Measurements from ENCODE around the gene COX4I1.
"Not testable (repeated sequence)": the region's sequence is repeated elsewhere in the genome, so short reads cannot be mapped to it uniquely, and the experiment has no call there.

COX4I1 gene

DNA sequence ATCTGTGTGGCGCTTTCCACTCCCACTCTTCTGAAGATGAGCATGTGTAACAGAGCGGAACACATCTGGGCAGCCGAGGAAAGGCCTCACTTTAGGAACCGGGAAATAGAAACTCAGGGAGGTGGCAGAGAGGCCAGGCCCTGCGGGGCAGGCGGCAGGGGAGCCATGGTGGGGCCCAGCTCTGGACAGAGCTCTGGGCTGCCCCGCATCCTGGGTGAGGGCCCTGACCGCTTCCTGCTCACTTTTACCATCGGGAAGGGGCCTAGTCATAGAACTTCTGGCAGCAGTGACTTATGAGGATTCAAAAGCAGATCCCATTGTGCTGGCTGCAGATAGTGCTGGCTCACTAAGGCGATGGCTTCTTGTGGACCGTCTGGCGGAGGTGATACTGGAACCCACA, 22.6 kb downstream of the COX4I1 start:
- DNase-seq (ENCODE audit: low read depth in 2 of 3, low spot score in 2 of 3) = no peak

DNA sequence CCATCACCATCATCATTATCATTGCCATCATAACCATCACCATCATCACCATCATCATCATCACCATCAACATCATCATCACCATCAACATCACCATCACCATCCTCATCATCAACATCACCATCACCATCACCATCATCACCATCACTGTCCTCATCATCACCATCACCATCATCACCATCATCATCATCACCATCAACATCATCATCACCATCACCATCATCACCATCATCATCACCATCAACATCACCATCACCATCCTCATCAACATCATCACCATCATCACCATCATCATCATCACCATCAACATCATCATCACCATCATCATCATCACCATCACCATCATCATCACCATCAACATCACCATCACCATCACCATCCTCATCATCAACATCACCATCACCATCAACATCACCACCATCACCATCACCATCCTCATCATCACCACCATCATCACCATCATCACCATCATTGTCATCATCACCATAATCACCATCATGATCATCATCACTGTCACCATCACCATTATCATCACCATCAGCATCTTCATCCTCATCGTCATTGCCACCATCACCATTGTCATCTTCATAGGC, 23.9 kb downstream of the COX4I1 start:
- no peak for DNase-seq (ENCODE audit: low read depth in 2 of 3, low spot score in 2 of 3)

DNA sequence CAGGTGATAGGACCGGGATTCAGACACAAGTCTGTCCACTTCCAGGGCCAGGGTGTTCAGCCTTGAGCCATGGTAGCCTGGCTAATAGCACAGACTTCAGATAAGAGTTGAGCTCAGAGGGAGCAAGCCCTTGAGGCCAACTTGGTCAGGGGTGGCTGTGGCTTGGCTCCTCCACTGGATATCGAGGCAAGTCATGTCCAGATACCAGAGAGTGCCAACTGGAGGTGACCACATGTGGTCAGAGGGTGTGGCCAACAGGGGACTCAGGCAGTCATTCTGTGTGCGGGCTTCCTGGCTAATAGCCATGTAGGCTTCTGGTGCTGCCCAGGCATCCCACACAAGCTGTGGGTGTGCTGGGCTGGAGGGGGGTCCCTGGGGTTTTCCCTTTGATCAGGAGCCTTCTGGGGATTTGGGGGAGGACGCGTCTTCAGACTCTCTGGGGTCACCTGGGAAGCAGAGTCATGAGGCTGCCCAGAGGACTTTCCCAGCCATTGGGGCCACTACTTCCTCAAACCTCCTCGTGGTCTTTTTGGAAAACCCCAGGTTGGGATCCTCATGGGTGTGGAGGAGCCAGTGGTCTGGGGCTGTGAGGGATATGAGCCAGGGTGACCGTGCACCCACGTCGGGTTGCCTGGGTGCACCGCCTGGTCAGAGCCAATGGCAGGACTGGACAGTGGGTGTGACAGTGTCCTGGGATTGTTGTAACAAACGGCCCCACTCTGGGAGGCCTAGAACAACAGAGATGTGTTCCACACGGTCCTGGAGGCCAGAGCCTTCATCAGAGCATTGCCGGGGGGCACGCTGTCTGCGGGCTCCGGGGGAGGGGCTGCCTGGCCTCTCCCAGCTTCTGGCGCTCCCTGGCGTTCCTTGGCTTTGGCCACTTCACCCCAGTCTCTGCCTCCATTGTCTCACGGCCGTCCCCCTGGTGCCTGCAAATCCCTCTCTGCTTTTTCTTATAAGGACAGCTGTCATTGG, 25.0 kb downstream of the COX4I1 start:
- no peak for DNase-seq (ENCODE audit: low read depth in 2 of 3, low spot score in 2 of 3)

DNA sequence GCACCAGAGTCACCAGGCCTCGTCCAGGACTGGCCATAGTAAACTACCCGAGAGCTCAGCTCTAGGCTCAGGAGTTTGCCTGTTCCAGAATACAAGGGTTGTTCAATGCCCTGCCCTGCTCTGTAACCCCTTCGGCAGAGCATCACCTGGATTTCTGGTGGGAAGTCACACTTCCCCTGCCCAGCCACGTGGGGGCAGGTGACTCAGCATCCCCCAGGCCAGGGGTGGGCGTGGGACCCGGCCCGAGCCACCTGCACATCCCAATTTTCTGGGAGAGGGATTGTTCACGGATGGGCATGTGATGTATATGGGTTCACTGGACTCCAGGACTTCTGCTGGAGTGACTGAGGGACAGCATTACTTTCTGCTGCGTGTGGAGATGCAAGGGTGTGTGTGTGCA, 25.8 kb downstream of the COX4I1 start:
- no peak for DNase-seq (ENCODE audit: low read depth in 2 of 3, low spot score in 2 of 3)

DNA sequence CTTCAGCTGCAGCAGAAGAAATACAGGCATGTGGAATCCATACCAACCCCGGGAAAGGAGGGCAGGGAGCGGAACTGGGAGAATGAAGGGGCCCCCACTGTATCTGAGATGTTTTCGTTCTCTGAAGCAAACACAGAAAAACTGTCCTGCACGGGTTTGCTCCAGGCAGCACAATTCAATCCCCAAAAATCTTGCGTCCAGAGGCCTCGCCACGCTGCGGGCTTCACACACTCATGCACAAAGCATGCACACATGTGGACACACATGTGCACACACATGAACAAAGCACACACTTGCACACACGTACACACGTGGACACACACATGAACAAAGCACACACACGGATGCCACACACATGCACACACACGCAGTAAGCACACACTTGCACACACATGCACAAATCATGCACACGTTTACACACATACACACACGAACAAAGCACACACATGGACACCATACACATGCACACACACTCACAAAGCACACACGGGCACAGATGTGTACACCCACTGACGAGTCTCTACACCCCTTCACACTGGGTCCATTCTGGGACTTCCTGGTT, 27.3 kb downstream of the COX4I1 start:
- DNase-seq (ENCODE audit: low read depth in 2 of 3, low spot score in 2 of 3) = no peak

DNA sequence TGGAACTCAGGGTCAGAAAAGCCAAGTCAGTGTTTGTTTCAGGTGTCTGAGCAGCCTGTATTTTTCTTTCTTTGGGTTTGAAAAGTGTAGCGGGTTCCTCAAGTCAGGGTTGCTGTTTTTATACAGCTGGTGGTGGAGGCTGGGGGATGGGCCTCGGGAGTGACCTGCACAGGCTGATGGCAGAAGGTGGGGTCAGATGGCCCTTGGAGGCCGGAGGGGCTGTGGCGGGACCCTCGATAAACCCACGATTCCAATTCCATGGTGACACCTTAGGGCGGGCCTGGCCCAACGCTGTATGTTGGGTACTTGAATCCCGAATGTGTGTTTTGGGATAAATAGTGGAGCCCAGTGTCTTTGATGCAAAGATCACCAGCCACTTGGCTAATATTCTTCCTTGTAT, 28.7 kb downstream of the COX4I1 start:
- no peak for DNase-seq (ENCODE audit: low read depth in 2 of 3, low spot score in 2 of 3)

DNA sequence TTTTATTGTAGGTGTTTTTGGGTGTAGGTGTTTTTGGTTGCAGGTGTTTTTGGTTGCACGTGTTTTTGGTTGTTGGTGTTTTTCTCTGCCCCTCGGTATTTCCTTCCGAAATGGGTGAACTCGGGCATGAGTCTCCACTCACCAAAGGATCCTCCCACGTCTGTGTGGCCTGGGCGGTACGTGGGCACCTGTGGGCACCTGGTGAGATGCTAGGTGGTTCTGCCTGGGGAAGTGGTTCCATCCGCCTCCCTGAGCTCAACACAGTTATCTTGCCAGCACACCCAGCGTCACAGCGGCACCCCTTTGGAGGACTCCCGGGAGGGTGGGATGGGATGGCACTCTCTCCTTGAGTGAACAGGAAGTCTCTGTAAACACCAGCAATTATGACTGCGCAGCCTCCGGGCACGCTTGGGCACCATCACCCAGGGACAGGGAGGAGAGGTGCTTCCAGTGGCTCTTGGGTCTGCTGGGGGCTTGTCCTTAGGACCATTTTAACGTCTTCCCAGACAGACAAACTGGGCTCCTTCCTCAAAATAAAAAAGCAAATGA, 29.8 kb downstream of the COX4I1 start:
- DNase-seq (ENCODE audit: low read depth in 2 of 3, low spot score in 2 of 3) = no peak

DNA sequence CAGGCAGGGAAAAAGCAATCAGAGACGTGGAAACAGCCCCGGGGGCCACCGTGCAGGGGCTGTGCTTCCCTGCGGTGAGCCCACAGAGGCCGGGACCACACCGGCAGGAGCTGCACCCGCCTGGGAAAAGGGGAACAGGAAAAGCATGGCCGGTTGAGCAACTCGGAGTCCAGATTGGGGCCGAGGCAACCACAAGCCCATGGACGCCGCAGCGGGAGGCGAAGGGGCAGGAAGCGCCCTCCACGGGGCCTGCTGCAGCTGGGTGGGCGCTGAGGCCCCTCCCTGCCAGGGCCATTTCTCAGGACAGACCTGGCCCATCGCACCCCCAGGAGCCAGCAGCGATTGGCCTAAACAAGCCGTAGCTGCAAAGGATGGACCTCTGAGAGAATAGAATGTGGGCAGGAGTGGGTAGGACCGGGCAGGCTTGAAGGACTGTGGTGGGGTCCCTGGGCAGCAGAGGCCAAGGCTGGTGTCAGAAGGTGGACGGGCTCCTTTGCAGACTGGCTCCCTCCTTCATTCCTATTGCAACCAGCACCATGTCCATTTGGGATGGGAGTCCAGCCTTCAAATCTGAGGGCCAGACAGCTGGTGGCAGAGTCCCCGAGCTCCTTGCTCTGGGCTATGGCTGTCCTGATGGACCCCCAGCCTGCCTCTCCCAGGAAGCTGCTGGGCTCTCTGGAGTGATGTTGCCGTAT, 30.4 kb downstream of the COX4I1 start:
- no peak for DNase-seq (ENCODE audit: low read depth in 2 of 3, low spot score in 2 of 3)

DNA sequence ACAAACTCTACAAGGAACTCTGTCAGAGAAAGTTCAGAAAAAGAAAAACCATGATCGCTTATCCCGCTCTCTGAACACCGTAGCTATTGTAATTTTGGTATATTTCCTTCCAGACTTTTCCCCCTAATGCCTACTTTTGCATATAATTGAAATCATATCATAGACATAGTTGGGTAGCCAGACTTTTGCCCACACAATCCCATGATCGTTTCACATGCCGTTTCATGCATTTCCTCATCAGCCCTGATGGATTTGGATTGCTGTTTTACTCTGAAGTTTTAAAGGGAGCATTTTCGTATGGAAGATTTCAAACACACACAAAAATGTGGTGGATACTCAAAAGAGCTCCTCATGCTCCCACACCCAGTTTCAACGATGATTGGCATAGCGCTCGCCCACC, 31.3 kb downstream of the COX4I1 start:
- no peak for DNase-seq (ENCODE audit: low read depth in 2 of 3, low spot score in 2 of 3)

DNA sequence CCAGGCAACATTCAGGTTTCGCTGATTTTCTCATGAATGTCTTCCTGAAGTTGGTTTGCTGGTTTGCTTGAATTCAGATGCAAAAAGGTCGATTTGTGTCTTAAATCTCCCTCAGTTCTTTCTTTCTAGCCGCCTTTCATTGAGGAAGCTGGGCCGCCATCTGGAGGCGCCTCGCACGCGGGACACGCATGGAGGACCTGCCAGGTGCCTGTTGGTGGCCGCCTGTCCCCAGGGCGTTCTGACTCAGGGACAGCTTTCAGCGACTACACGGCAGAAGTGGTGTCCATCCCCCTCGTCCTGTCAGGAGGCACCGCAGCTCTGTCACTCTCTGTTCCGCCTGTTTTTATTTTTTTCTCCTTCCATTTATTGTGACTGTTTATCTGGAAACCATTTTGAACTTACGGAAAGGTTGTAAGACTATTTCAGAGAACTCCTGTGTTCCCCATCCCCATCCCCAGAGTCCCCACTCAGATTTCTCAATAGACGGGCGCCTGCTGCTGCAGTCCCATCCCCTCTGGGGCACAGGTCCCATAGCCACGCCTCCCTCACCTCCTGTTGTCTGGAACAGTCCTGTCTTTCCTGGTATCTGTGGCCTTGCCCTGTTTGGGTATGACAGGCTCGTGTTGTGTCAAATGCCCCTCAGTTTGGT, 33.2 kb downstream of the COX4I1 start:
- DNase-seq (ENCODE audit: low read depth in 2 of 3, low spot score in 2 of 3) = no peak

DNA sequence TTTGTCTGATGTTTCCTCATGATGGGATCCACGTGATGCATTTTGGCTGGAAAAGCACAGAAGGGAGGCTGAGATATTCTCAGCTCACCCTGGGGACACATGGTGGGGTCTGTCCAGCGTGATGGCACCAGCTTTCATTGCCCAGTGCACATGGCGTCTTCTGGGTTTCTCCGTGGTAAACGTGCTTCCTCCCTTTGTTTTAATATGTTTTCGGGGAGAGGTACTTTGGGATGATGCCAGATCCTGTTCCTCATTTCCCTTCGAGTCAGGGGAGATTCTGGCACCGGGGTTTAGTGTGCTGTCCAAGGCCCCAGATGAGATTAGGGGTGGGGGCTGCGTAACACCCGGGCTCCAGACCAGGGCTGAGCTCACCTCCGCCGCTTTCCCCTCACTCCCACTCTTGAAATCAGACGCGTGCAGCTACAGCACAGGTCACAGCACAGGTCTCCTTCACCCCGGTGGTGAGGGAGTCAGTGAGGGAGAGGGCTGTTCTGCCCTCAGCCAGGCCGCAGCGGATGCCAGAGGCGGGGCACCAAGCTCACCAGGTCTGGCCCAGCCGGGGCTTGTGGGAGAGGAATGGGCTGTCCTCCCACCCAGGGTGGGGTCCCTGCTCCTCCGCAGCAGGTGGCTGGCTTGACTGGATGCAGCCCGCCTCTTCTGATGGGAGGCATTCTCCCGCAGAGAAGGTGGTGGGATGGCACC, 33.9 kb downstream of the COX4I1 start:
- no peak for DNase-seq (ENCODE audit: low read depth in 2 of 3, low spot score in 2 of 3)

DNA sequence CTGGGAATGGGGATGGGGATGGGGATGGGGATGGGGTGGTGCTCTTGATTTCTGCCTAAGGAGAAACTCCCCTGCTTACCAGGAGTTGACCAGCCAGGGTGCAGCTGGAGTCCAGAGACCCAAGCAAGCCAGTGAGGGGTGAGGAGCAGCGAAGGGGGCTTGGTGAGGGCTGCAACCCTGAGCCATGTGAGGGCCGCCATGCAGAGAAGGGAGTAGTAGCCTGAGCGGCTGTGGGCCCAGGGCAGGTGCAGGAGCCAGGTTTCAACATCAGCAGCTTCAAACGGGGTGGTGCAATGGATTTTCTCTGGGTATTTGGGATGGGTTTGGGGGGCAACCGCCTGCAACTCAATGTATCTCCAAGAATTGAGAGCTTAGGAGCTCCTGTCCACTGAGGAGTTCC, 35.2 kb downstream of the COX4I1 start:
- no peak for DNase-seq (ENCODE audit: low read depth in 2 of 3, low spot score in 2 of 3)

DNA sequence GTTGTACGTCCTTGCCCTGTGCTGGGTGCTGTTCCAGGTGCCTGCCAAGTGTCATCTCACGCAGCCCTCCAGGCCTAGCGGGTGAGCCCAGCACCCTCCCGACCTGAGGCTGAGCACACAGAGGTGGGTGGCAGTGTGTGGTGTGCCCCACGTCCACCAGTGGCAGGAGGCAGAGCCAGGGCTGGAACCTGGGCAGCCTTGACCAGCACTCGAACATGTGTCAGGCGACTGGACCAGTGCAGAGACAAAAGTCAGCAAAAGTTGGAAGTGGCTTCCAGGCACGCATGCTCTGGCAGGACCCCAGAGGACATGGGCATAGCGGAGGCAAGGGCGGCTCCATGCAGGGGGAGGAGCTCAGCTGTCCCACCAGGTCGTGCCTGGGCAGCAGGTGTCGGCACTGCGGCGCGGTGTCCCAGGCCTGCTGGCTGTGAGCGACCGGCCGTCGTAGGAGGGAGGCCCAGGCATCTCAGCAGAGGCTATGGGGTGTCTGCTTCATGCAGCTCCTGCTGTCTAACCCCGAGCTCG, 35.8 kb downstream of the COX4I1 start:
- DNase-seq (ENCODE audit: low read depth in 2 of 3, low spot score in 2 of 3) = no peak

DNA sequence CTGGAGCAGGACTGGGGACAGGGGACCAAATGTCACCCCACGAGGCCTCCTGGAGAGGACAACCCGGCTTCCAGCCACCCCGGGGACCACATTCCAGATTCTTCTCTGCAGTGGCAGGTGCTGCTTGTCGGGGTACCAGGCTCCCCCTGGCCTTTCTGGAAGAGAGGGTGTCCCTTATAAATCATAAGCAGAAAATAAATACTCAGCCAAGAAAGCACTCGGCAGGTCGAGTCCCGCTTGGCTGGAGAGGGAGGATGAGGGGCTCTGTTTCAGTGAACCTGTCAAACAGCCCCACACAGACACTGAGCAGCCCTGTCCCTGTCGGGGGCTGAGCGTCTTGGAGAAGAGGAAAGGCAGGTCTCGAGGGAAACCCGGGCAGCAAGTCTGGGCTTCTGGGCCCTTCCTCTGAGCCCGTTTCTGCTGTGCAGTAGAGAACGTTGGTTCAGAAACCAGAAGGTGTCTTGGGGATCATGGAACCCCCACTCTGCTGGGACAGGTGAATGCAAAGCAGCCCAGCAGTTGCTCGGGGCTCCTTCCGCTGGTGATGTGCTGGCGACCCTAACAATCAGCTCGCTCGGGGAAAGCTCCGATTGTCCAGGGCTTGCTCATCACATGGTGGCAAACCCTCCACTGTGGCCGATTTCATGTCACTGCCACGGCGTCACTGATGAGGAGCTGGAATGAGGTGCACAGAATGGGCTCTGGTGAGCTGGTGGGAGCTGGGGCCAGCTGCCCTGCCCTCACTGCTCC, 36.6 kb downstream of the COX4I1 start:
- no peak for DNase-seq (ENCODE audit: low read depth in 2 of 3, low spot score in 2 of 3)

DNA sequence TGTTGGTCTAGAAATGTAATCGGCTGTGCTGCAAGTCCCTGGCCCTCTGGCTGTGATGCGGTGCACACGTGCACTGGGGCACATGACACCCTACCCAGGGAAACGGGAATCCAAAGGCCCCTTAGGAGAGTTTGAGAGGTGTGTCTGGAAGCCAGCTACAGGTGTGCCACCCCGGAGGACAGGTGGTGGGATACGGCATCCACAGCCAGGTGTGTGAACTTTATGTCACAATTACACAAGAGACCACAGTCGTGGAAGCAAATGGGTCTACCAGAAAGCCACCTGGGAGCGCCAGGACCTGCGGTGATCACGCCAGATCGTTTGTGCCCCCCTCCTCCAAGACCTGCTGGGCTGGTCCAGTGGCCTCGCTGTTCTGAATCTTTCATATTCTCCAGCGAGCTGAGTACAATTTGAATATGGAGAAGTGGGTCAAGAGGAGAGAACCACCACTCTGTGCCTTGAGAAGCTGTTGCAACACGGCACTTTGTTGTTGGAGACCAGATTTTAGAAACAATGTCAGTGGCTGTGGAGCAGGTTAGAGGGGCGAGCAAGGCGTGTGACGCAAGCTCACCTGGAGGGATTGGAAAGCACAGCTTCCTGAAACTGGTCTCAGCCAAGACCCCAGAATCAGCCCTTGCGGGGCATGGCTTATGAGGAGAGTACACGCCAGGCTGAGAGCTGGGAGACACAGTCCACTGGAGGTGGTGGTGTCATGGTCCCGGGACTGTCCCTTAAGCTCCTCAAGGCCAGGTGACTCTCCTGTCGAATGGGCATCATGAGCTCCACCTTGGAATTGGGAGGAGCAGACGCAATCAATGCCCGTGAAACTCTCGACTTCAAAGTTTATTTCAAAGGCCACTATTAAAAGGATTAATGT, 37.4 kb downstream of the COX4I1 start:
- no peak for DNase-seq (ENCODE audit: low read depth in 2 of 3, low spot score in 2 of 3)

DNA sequence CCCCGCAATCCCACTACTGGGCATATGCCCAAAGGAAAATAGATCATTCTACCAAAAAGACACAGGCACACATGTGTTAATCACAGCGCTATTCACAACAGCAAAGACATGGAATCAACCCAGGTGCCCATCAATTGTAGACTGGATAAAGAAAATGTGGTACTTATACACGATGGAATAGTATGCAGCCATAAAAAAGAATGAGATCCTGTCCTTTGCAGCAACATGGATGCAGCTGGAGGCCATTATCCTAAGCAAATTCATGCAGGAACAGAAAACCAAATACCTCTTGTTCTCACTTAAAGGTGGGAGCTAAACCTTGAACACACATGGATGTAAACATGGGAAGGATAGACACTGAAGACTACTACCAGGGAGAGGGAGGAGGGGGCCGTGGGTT, 38.2 kb downstream of the COX4I1 start:
- not testable (repeated sequence) for DNase-seq (ENCODE audit: low read depth in 2 of 3, low spot score in 2 of 3)

DNA sequence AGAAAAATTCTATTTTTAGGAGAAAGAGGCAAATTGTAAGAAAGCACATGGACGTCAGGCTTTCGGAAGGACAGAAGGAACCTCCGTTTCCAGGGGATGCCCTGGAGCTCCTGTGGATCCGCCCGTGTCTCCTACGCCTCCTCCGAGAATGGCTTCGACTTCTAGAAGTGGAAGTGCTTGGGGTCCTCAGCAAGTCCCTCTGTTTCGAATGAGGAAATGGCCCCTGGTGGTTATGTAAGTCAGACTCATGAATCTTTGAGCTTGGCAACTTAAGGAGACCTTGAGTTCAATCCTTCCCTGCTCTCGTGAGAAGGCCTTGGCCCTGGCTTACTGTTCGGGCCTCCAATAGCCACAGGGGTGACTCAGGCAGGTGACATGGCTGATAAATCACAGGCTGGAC, 38.9 kb downstream of the COX4I1 start:
- no peak for DNase-seq (ENCODE audit: low read depth in 2 of 3, low spot score in 2 of 3)

DNA sequence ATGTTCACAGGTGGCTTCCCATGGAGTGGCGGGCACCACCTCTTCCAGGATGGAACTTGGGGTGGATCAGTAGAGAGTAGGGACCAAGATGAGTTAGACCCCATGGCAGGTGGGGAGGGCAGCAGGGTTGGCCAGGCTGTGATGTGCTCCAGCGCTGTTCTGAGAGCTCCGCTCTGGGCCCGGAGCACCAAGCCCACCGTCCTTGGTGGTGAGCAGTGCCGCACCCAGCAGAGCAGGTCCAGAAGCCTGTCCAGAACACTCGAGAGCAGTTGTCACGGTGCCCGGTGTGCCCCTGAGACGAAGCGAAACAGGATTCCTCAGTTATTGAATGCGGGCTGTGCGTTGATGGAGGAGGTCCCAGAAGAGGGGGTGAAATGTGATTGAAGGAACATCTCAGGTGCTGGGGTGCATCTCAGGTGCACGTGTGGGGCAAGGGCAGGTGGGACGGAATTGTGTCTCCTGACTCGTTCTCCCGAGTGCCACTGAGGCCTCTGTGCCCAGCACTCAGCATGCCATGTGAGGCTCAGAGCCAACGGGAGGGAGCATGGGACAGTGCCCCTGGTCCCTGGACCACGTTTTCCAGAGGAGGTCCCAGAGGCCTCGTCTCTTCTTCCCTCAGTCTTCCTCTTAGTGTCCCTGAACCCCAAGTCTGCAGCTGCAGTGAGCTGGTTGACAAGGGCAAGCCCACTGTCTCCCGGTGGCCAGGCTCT, 39.5 kb downstream of the COX4I1 start:
- DNase-seq (ENCODE audit: low read depth in 2 of 3, low spot score in 2 of 3) = no peak
